Measurements from ENCODE around the gene DGCR8.
"Not testable (repeated sequence)": the region's sequence is repeated elsewhere in the genome, so short reads cannot be mapped to it uniquely, and the experiment has no call there.

Gene DGCR8

DNA sequence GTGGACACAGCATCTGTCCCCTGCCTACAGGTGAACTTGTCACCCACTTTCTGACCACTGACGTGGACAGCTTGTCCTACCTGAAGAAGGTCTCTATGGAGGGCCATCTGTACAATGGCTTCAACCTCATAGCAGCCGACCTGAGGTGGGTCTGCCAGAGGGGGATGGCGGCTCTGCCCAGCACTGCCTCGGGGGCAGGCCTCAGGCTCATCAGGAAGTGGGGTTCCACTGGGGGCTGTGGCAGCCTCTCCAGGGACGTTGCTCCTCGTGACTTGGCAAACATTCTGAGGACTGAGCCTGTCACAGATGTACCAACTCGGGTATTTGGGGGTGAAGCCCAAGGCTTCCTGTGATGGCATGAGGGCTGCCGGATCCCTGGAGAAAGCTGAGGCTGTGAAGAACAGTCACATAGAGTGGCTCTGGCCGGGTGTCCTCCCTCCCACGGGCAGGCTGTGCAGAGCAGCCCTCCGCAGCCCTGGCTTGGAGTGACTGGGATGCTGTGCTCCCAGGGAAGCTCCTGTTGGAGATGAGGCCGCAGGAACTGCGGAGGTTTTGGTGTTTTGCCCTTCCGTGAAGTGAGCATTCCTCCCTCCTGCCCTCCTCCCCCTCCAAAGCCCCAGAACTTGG is 26.5 kb upstream of the DGCR8 start:
- DNase-seq: no peak

DNA sequence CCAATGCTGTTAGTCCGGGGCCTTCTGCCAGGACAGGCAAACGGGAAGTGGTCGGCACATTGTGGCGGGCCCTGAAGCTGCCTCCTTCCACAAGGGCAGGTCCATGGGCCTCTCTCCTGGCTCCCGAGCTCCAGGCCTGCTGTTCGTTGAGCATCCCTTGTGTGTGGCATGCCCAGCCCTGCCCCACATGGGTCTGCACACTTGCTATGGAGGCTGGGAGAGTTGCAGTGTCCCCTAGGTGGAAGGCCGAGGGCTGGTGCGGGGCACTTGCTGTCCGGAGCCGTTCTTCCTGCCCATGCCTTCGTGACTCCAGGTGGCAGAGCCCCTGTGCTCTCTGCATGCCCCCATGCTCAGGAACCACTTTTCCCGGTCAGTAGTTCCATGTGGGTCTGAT is 26.0 kb upstream of the DGCR8 start:
- DNase-seq: no peak

DNA sequence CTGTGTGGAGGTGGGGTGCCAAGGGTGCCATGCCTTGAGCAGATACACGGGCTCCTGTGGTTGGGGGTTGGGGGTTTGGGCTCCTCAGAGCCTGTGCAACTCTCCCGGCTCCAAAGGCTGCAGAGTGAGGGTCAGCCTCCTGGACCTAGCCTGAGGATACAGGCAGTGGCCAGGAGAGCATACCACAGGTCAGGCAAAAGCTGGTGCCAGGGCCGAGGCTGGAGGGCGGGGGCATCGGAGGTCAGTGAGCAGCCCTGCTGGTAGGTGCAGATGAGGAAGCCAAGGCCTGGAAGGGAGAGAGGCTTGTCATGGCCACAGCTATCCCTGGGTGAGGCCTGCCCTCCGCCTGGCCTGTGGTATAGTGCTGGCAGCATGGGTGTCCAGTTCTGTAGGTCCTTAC is 25.6 kb upstream of the DGCR8 start:
- no peak for DNase-seq

DNA sequence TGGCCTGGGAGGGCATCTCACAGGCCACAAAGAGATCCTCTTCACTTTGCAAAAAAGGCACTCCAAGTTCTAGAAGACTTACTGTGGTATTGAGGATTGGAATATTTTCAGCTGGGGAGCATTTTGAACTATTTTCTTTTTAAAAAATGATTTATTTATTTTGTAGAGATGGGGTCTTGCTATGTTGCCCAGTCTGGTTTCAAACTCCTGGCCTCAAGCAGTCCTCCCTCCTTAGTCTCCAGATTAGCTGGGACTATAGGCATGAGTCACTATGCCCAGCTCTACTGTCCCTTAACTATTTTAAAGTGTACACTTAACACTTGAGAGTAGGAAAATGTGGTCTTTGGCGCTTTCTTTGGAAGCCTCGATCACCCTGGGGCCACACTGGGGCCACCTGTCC is 24.9 kb upstream of the DGCR8 start:
- DNase-seq: no peak

DNA sequence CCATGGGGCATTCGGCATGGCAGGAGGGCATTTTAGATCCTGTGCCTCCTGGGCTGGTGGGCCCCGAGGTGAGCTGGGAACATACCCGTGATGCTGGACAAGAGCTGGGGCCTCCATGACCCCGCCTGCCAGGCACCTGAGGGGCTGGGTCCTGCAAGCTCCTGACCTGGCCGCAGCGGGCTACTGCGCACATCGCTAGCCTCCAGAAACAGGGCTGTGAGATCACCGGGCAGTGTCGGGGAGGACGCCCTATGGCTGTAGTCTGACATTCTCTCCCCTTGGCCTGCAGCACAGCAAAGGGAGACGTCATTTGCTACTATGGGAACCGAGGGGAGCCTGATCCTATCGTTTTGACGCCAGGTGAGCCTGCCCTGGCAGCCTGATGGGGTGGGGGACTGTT is 24.4 kb upstream of the DGCR8 start:
- DNase-seq: no peak

DNA sequence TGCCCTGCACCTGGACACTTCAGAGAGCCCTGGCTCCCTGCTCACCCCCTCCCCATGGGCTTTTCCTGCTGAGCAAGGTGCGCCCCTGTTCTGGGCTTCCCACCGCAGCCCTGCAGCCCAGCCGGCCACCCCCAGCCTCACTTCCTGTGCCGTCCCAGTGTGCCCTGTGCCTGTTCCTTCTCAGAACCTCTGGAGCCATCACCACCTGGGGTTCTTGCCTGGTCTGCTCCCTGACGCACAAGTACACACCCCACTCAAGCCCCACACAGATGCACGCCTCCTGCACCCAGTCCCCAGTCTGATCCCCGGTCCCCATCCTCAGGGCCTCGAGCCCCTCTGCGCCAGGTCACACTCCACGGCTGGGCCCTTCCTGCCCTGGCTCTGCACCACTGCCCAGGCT is 23.9 kb upstream of the DGCR8 start:
- DNase-seq: no peak

DNA sequence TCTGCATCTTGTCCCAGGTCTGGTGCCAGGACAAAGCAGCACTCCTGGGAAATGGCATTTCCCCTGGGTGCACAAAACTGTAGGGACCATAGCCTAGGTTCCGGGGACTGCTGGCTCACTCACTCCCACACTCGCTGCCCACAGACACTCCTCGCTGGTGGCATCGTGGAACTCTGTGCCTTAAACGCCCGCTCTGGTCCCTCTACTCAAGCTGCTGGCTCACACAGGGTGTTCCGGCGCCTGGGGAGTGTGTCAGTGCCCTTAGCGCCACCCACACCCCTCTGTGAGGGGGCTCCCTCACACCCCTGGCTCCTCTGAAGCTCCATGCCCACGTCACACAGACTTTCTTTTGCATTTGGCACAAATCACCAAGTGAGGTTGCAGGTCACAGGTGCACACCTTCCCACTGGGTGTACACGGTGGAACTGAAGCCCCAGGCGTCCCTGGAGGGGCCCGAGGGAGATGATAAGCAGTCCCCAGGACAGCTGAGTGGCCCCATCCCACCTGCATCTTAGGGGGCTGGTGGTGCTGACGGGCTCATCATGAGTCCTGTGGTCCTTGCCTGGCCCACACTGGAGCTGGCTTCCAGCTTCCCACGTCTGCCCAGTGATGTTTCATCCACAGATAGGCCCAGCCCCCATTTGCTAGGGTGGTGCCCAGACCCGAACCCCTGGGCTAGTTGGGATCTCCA is 23.2 kb upstream of the DGCR8 start:
- DNase-seq: no peak

DNA sequence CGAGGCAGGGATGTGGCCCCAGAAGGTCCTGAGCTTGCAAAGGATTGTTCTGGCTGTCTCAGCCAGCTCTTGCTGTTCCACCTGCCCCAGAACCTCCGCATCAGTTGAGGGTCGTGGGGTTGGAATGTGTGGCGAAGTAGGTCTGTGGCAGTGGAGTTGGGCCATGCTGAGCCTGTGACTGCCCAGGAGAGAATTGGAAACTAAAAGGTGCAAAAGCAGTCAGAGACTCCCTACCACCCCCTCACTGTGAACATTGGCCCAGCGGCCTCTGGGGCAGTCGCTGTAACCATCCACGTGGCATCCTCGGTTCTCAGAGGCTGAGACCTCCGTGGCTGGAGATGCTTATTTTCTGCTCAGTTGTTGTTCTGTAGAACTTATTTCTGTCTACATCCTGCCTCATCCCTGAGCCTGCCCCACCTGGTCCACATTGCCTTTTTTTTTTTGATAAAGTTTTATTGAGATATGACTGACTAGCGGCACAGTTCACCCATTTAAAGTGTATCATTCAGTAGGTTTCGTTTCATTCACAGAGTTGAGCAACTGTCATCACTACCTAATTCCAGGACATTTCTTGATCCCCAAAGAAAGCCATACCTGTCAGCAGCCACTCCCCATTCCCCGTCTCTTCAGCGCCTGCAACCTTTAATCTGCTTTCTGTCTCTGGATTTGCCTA is 22.3 kb upstream of the DGCR8 start:
- DNase-seq: no peak

DNA sequence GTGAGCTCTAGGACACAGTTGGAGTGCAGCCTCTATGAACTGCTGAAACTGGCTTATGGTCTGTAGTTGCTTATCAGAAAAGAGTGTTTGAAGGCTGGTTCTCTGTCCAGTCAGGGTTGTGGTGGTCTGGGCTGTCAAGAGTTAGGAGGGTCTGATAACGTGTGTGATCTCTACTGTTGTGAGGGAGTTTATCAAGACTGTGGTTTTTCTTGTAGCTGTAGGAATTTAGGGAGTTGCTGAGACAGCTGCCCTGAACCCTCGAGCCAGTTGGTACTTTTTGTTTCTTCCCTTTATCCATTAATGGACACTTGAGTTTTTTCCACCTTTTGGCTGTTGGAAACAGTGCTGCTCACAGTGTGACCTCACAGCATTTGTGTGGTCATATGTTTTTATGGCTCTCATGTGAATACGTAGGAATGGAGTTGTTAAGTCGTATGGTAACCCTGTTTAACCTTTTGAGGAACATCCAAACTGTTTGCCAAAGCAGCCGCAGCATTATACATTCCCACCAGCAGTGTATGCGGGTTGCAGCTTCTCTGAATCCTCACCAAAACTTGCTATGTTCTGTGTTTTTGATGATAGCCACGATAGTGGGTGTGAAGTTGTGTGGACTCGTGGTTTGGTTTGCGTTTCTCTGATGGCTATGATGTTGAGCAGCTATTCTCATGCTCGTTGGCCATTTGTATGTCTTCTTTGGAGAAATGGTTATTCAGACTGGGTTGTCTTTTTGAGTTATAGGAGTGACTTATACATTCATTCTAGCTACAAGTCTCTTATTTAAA is 20.9 kb upstream of the DGCR8 start:
- DNase-seq: no peak

DNA sequence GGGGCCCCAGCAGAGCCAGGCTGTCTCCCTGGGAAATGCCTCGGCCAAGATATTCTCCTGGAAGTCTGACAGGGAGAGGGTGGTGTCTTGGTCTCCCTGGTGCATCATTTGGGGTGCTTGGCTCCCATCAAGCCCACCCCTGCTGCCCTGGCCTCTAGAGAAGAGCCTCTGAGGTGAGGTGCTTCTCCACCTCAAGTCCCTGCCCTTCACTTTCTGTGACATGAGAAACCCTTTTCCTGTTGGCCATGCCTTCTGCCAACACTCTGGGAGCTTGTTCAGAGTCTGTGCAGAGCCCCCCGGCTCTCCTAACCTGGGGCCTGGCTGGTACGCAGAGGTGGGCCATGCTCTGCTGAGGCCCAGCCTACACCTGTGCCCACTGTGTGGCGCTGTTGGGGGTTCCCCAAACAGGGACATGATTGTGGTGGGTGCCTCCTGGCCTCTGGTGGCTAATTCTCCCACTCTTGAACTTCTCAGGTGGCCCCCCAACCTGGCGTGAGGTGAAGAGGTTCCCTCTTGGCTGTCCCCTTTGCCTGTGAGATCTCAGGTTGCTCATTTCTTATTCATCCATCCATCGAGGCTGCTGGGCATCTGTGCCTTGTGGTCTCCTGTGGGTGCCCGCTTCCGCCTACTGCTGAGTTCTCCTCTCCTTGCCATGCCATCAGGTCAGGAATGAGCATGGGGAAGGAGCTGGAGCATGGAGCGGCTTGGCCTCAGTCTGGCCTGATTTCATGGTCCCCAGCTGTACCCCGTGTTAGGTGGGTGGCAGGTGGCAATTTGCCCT is 19.2 kb upstream of the DGCR8 start:
- DNase-seq: no peak

DNA sequence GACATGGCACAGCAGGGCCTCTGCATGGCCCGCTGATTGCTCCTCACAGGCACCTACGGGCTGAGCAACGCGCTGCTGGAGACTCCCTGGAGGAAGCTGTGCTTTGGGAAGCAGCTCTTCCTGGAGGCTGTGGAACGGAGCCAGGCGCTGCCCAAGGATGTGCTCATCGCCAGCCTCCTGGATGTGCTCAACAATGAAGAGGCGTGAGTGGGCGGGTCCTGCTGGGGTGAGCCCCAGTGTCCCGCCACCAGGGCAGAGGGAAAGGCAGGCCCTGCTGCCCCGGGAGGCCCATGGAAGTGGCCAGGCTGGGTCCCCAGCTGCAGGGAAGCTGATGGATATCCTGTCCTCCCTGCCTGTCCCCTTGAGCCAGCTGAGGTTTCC is 18.6 kb upstream of the DGCR8 start:
- DNase-seq: no peak

DNA sequence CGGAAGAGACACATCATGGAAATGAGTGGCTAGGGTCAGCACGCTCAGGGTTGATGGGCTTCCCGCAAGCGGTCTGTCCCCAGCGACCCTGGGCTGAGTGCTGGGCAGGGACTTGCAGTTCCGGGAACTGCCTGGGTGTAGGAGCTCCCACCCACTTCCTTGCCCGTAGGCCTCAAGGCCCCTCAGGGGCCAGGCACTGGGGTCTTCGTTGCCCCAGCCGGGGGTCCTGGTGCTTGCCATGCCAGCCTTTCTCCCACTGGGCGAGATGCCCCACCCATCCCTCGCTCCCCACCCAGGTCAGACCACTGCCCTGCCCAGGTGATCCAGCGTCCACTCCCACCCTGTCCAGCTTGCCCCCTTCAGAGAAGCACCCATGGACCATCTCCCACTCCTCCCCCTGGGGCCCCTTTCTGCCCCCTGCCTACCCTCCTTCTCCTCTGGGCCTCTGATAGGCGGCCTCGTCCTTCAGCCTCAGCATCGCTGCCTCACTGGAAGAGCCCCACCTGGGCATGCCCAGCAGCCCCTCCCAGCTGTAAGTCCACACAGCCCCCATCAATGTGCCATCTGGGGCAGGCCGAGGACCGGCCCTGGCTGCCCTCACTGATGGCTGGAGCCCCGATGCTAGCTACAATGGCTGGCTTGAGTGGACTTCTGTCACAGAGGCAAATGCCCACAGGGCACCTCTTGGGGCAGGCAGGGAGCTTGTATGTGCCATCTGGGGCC is 17.8 kb upstream of the DGCR8 start:
- DNase-seq: no peak

DNA sequence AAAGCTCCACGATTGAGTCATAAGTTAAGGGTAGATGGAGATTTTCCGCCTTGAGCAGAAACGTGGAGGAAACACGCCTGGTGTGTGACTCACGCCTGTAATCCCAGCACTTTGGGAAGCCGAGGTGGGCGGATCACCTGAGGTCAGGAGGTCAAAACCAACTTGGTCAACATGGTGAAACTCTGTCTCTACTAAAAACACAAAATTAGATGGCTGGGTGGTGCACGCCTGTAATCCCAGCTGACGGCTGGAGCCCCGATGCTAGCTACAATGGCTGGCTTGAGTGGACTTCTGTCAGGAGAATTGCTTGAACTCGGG is 17.3 kb upstream of the DGCR8 start:
- DNase-seq: no peak

DNA sequence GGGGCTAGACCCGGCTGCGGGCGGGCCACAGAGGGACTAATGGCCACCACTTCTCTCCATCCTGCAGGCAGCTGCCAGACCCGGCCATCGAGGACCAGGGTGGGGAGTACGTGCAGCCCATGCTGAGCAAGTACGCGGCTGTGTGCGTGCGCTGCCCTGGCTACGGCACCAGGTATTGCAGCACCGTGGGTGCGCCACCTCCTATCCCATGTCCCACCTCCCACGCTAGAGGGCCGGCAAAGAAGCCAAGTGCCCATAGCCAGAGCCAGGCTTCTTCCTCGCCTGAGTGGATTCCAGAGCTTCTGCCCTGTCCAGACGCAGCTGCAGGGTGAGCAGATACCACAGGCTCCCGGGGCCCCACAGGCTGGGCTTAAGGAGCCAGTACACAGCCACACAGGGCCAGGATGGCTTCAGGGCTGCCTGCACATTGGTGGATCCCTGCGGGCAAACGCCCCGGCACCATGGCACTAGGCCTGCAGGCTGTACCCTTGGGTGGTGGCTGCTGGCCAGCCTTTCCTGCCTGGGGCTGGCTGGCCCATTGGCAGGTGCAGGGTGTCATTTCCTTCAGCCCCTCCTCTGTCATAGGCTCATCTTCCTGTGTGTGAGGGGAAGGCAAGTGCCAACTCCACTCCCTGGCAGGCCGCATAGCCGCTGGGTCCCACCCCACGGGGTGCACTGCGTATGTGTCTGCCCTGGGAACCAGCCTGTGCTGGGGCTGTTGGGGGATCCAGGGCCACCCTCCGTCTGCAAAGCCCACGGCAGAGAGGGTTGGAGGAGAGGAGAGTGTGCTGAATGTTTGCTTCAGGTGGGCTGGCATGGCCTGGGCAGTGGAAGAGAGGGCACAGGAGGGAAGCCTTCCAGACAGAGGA is 16.5 kb upstream of the DGCR8 start:
- DNase-seq: no peak

DNA sequence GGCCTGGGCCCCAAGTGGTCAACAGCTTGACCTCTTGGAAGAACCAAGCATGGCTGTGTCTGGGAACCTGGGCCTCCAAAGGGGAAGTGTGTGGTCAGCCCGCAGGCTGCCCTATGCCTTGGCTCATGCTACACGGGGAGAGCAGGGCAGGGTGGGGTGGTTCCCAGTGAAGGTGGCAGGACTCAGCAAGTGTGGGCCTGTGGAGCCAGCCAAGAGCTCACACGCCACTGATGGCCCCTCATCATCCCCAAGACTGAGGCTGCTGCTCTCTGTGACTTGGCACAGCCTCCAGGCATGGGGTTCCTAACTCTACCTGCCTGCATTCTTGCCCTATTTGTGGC is 15.9 kb upstream of the DGCR8 start:
- DNase-seq: no peak

DNA sequence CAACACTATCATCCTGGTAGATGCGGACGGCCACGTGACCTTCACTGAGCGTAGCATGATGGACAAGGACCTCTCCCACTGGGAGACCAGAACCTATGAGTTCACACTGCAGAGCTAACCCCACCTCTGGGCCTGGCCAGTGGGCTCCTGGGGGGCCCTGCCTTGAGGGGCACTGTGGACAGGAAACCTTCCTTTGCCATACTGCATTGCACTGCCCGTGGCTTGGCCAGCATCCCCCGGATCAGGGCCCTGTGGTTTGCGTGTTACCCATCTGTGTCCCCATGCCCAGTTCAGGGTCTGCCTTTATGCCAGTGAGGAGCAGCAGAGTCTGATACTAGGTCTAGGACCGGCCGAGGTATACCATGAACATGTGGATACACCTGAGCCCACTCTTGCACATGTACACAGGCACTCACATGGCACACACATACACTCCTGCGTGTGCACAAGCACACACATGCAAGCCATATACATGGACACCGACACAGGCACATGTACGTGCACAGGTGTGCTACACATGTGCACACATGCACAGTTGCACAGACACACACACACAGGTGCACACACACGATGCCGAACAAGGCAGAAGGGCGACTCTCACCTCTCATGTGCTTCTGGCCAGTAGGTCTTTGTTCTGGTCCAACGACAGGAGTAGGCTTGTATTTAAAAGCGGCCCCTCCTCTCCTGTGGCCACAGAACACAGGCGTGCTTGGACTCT is 15.3 kb upstream of the DGCR8 start:
- DNase-seq: no peak

DNA sequence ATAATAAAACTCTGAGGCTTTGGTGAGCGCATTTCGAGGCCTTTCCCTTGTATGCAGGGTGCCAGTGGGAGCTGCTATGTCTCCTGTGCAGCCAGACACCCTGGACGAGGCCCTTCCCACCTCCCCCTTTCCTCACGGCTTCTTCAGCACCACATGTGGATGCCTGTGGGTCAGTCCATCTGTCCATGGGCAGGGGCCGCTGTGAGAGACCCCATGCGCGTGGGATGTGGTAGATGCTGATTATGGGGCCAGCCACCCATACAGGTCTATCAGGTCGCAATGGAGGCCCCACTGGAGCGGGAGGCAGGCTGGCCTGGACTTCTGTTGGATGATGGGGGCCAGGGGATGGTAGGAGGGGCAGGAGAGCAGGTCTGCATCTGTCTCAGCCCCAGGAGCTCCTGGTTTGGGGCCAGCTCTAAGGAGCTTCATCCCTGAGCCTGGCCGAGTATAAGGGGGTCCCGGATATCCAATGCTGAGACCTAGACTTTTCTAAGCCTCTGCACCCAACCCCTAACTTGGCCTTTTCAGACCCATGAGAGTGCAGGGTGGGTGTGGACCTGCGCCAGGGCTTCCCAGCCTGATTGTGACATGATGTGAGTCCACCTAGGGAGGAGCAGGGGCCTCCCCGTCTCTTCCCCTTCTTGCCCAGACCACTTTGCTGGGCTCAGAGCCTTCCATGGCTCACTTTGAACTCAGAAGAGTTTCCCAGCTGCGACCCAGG is 14.0 kb upstream of the DGCR8 start:
- DNase-seq: no peak

DNA sequence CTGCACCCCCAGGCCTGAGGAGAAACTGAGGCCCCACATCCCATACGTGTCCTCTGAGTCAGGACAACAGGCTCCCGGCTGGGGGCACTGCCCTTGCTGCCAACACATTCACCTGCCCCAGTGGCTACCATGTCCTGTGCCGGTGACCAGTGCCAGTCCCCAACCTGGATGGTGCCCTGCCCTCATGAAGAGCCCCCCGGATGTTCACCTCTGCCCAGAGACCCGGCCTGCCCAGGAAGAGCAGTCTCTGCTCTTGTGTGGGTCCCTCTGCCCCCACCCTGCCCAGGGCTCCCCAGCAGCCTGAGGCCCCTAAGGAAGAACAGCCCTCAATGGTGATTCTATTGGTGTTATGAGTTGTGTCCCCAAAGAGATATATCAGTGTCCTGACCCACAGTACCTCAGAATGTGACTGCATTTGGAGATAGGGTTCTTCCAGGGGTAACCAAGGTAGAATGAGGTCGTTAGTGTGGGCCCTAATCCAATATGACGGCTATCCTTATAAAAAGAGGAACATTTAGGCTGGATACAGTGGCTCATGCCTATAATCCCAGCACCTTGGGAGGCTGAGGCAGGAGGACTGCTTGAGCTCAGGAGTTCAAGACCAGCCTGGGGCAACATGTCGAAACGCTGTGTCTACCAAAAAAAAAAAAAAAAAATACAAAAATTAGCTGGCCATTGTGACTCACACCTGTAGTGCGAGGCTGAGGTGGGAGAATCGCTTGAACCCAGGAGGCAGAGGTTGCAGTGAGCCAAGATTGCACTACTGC is 13.2 kb upstream of the DGCR8 start:
- no peak for DNase-seq

DNA sequence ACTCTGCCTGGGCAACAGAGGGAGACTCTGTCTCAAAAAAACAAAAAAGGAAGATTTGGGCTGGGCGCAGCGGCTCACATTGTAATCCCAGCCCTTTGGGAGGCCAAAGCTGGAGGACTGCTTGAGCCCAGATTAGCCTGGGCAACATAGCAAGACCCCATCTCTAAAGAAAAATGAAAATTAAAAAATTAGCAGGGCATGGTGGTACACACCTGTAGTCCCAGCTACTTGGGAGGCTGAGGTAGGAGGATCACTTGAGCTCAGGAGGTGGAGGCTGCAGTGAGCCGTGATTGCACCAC is 12.7 kb upstream of the DGCR8 start:
- not testable (repeated sequence) for DNase-seq

DNA sequence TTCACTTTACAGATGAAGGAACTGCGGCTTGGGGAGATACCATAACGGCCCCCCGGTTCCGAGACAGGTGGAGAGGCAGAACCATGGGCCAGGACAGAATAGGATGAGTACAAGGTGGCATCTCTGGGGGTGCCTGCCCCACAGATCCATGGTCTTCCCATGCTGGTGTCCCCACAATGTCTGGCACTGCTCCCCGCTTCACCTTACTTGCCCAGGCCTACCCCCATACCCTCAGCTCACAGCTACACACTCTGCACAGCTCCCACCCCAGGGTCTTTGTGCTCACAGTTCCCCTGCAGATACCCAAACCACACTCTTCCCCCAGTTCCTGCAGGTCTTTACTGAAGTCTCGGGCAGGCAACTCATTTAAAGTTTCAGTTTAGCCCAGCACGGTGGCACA is 11.4 kb upstream of the DGCR8 start:
- no peak for DNase-seq
